Lower leg skin (tissue), 3 donors: ENCODE results near the gene TRIM10.

ENCODE experiments used
- POLR2A ChIP-seq, 2 donors: fragments of 450-650 bp; IDR thresholded peaks; one replicate each; pipeline ENCODE4 v1.6.1; 2016 to 2017; ENCODE audit warnings: antibody characterized with exemption in 2 of 2, mild to moderate bottlenecking in 1 of 2, moderate library complexity in 1 of 2
- TF ChIP-seq, protein P1 (sequence below), 3 donors: fragments of 450-650 bp; IDR thresholded peaks; one replicate each; pipeline ENCODE4 v1.5.1; 2016; ENCODE audit warnings: antibody characterized with exemption in 3 of 3, mild to moderate bottlenecking in 3 of 3, moderate library complexity in 2 of 3

- TF ChIP-seq, protein P1, sequence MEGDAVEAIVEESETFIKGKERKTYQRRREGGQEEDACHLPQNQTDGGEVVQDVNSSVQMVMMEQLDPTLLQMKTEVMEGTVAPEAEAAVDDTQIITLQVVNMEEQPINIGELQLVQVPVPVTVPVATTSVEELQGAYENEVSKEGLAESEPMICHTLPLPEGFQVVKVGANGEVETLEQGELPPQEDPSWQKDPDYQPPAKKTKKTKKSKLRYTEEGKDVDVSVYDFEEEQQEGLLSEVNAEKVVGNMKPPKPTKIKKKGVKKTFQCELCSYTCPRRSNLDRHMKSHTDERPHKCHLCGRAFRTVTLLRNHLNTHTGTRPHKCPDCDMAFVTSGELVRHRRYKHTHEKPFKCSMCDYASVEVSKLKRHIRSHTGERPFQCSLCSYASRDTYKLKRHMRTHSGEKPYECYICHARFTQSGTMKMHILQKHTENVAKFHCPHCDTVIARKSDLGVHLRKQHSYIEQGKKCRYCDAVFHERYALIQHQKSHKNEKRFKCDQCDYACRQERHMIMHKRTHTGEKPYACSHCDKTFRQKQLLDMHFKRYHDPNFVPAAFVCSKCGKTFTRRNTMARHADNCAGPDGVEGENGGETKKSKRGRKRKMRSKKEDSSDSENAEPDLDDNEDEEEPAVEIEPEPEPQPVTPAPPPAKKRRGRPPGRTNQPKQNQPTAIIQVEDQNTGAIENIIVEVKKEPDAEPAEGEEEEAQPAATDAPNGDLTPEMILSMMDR (IDR thresholded peaks at IDR 0.05): no peak
- no peak for TF ChIP-seq POLR2A (IDR thresholded peaks at IDR 0.05)
These were observed 17.2 kb downstream of the TRIM10 start for GRCh38 chr6:30143780-30144179.
